Vagina (tissue), 2 donors: Measurements from ENCODE around the gene CDK19. TPM values are rescaled to one million over a fixed set of nuclear protein-coding genes. Genes with fewer than 3 reads are reported as not detected.

ENCODE experiments used
- DNase-seq, 2 donors: peaks; one replicate each; pipeline ENCODE4 v3.0.0-alpha.2; 2017; ENCODE audit errors: extremely low spot score in 2 of 2
- H3K27ac ChIP-seq: fragments of 200-600 bp; sonication (generic); one replicate; pipeline ENCODE4 v1.5.1; 2019
- H3K27me3 ChIP-seq: fragments of 200-600 bp; sonication (generic); one replicate; pipeline ENCODE4 v1.5.1; 2019
- H3K36me3 ChIP-seq, 2 donors: fragments of 200-600 bp; sonication (generic); one replicate each; pipeline ENCODE4 v1.5.1; 2017 to 2019
- H3K4me1 ChIP-seq: fragments of 200-600 bp; sonication (generic); one replicate; pipeline ENCODE4 v1.5.1; 2019
- H3K4me3 ChIP-seq, 2 donors: fragments of 200-600 bp; sonication (generic); 1 replicate in 1 of 2; 2 replicates in 1 of 2; pipeline ENCODE4 v1.5.1; 2016 to 2019
- H3K9me3 ChIP-seq: fragments of 200-600 bp; sonication (generic); one replicate; pipeline ENCODE4 v1.5.1; 2019
- CTCF ChIP-seq, 3 experiments: fragments of 450-650 bp in 2 of 3; fragments of 200-600 bp in 1 of 3; sonication (generic) in 1 of 3; IDR thresholded peaks; one replicate each; pipeline ENCODE4 v1.5.1; 2017 to 2019; ENCODE audit warnings: antibody characterized with exemption in 3 of 3, mild to moderate bottlenecking in 2 of 3, moderate library complexity in 2 of 3
- POLR2A ChIP-seq, 2 donors: fragments of 450-650 bp; IDR thresholded peaks; one replicate each; pipeline ENCODE4 v1.6.1; 2017; ENCODE audit warnings: antibody characterized with exemption in 2 of 2, mild to moderate bottlenecking in 2 of 2, moderate library complexity in 2 of 2
- POLR2AphosphoS5 ChIP-seq, 2 donors: sonication (generic); formaldehyde crosslinking; IDR thresholded peaks; one replicate each; pipeline ENCODE4 v1.9.0; 2017; ENCODE audit warnings: antibody characterized with exemption in 2 of 2, mild to moderate bottlenecking in 2 of 2, low read depth in 1 of 2; ENCODE audit not compliant: insufficient read depth in 1 of 2
- intact Hi-C: fragments of 100-400 bp; cut with DNase I; formaldehyde crosslinking; loops from one replicate; pipeline ENCODE4 v1.15.1; 2023
- total RNA-seq: library from RNA; depleted of rRNA; stranded (reverse); fragments of >200 nt; gene quantifications from one replicate; pipeline ENCODE4 v1.2.3, GENCODE V29; 2016

The CDK19 gene
- total RNA-seq, 1 donor from 2014 or later: 10.6 TPM

- H3K4me1 ChIP-seq: no peaks in the 10 kb centered on the region
- no peak overlapping the region for H3K4me3 ChIP-seq
- H3K27ac ChIP-seq: no peak overlapping the region
- intact Hi-C loops: no loop called here
- no peaks in the 10 kb centered on the region for H3K36me3 ChIP-seq
- H3K27me3 ChIP-seq: no peaks in the 10 kb centered on the region
- no peak for DNase-seq
- no peaks in the 10 kb centered on the region for H3K9me3 ChIP-seq
- no peak for TF ChIP-seq POLR2AphosphoS5 (IDR thresholded peaks at IDR 0.05; ENCODE audit: insufficient read depth in 1 of 2, low read depth in 1 of 2)
- TF ChIP-seq POLR2A (IDR thresholded peaks at IDR 0.05): no peak
- TF ChIP-seq CTCF (IDR thresholded peaks at IDR 0.05): no peak
These were observed 161.0 kb downstream of the CDK19 start for GRCh38 chr6:110654096-110654820.

GRCh38 chr6:110653381-110653780, 161.9 kb downstream of the CDK19 start:
- H3K4me3 ChIP-seq: no peak overlapping the region
- H3K9me3 ChIP-seq: no peaks in the 10 kb centered on the region
- DNase-seq: no peak
- no peak overlapping the region for H3K27ac ChIP-seq
- intact Hi-C loops: no loop called here
- H3K27me3 ChIP-seq: no peaks in the 10 kb centered on the region
- H3K4me1 ChIP-seq: no peaks in the 10 kb centered on the region
- H3K36me3 ChIP-seq: no peaks in the 10 kb centered on the region
- no peak for TF ChIP-seq CTCF (IDR thresholded peaks at IDR 0.05)
- TF ChIP-seq POLR2AphosphoS5 (IDR thresholded peaks at IDR 0.05; ENCODE audit: insufficient read depth in 1 of 2, low read depth in 1 of 2): no peak
- TF ChIP-seq POLR2A (IDR thresholded peaks at IDR 0.05): no peak

GRCh38 chr6:110652520-110652919, 162.7 kb downstream of the CDK19 start:
- Histone ChIP-seq H3K4me1 (no peaks in the 10 kb centered on the region), H3K9me3 (no peaks in the 10 kb centered on the region), H3K4me3 (no peak overlapping the region), H3K27ac (no peak overlapping the region), H3K36me3 (no peaks in the 10 kb centered on the region), H3K27me3 (no peaks in the 10 kb centered on the region)
- TF ChIP-seq CTCF (IDR thresholded peaks at IDR 0.05) (no peak), POLR2A (IDR thresholded peaks at IDR 0.05) (no peak), POLR2AphosphoS5 (IDR thresholded peaks at IDR 0.05; ENCODE audit: insufficient read depth in 1 of 2, low read depth in 1 of 2) (no peak)
- intact Hi-C loops: no loop called here
- DNase-seq: no peak

- peaks cover 0 to 5% of the 10 kb centered on the region in 2 donors for H3K36me3 ChIP-seq
- no peaks in the 10 kb centered on the region for H3K4me1 ChIP-seq
- no peaks in the 10 kb centered on the region for H3K27me3 ChIP-seq
- H3K27ac ChIP-seq: no peak overlapping the region
- TF ChIP-seq CTCF (IDR thresholded peaks at IDR 0.05): no peak
- TF ChIP-seq POLR2AphosphoS5 (IDR thresholded peaks at IDR 0.05; ENCODE audit: insufficient read depth in 1 of 2, low read depth in 1 of 2): no peak
- TF ChIP-seq POLR2A (IDR thresholded peaks at IDR 0.05): no peak
- no peaks in the 10 kb centered on the region for H3K9me3 ChIP-seq
- no peak for DNase-seq
- H3K4me3 ChIP-seq: no peak overlapping the region
- intact Hi-C loops: no loop called here
These were observed 164.5 kb downstream of the CDK19 start for GRCh38 chr6:110650755-110651154.

DNA sequence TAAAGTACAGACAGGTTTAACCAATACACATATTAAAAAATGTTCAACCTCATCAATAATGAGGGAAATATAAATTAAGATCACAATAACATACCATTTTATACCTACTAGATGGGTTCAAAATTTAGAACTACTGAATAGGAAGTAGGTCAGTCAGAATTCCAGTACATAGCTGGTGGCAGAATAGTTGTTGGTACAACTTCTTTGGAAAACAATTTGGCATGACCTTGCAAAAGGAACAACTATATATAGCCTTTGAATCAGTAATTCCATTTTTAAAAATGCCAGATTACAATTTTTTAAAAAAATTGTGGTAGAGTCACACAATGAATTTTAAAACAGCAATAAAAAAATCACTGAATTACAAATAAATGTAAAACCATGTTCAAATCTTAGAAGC, 165.6 kb downstream of the CDK19 start:
- H3K36me3 ChIP-seq: peaks cover 0 to 12% of the 10 kb centered on the region in 2 donors
- no peak overlapping the region for H3K27ac ChIP-seq
- H3K4me1 ChIP-seq: no peaks in the 10 kb centered on the region
- no peak for DNase-seq
- H3K27me3 ChIP-seq: no peaks in the 10 kb centered on the region
- no peaks in the 10 kb centered on the region for H3K9me3 ChIP-seq
- no peak for TF ChIP-seq POLR2A (IDR thresholded peaks at IDR 0.05)
- TF ChIP-seq CTCF (IDR thresholded peaks at IDR 0.05): no peak
- TF ChIP-seq POLR2AphosphoS5 (IDR thresholded peaks at IDR 0.05; ENCODE audit: insufficient read depth in 1 of 2, low read depth in 1 of 2): no peak
- H3K4me3 ChIP-seq: no peak overlapping the region
- intact Hi-C loops: no loop called here
